H1 (cell line): ENCODE data around the gene ZBTB2. TPM values are rescaled to one million over a fixed set of nuclear protein-coding genes. Genes with fewer than 3 reads are reported as not detected.

Experiments
- CTCF ChIA-PET: fragments of 300-600 bp; sonication (Branson Sonifier 250); formaldehyde crosslinking; loops from one replicate; lab custom pipeline; 2021; ENCODE audit not compliant: partially characterized antibody; lab: Charles Lee
- POLR2A ChIA-PET: fragments of 300-600 bp; sonication (Branson Sonifier 250); formaldehyde crosslinking; loops from one replicate; lab custom pipeline; 2021; ENCODE audit warnings: inconsistent platforms; ENCODE audit not compliant: partially characterized antibody; lab: Charles Lee
- DNase-seq, 2 experiments: peaks; one replicate each; pipeline versions ENCODE4 v3.0.0 to v3.0.0-alpha.2; 2010 to 2022; ENCODE audit warnings: low spot score in 2 of 2, low read depth in 1 of 2, mixed read lengths in 1 of 2
- FAIRE-seq: peaks from 2 replicates; lab custom pipeline; 2011; peaks lifted over from hg19 to GRCh38; lab: Jason Lieb, UNC
- H2AFZ ChIP-seq: 2 replicates; pipeline ENCODE4 v1.8.1; 2012; ENCODE audit warnings: low read length, inconsistent platforms
- H2AK5ac ChIP-seq: 2 replicates; pipeline ENCODE4 v1.6.1; 2013; ENCODE audit warnings: low read depth, low read length
- H2BK120ac ChIP-seq: replicated peaks from 2 replicates; pipeline ENCODE3; 2013; ENCODE audit warnings: low read depth, low read length, inconsistent platforms
- H2BK12ac ChIP-seq: 2 replicates; pipeline ENCODE4 v1.6.1; 2013; ENCODE audit warnings: low read depth, low read length
- H2BK15ac ChIP-seq: 2 replicates; pipeline ENCODE4 v1.6.1; 2013; ENCODE audit warnings: low read length
- H2BK20ac ChIP-seq: 2 replicates; pipeline ENCODE4 v1.6.1; 2013; ENCODE audit warnings: low read length
- H2BK5ac ChIP-seq: 2 replicates; pipeline ENCODE4 v1.6.1; 2013; ENCODE audit warnings: low read depth, low read length
- H3K14ac ChIP-seq: 2 replicates; pipeline ENCODE4 v1.6.1; 2013; ENCODE audit warnings: inconsistent platforms; ENCODE audit not compliant: insufficient read length
- H3K18ac ChIP-seq: 2 replicates; pipeline ENCODE4 v1.6.1; 2013; ENCODE audit warnings: low read length; ENCODE audit errors: extremely low read depth
- H3K23ac ChIP-seq: 2 replicates; pipeline ENCODE4 v1.6.1; 2013; ENCODE audit warnings: inconsistent platforms; ENCODE audit not compliant: insufficient read length
- H3K23me2 ChIP-seq: 2 replicates; pipeline ENCODE4 v1.6.1; 2013; ENCODE audit warnings: low read depth, low read length
- H3K27ac ChIP-seq: 2 replicates; pipeline ENCODE4 v1.6.1; 2011; ENCODE audit warnings: low read depth, low read length, inconsistent platforms
- H3K27me3 ChIP-seq, 4 experiments: replicated peaks in 1 of 4; 1 replicate in 1 of 4; 2 replicates in 3 of 4; pipeline versions ENCODE4 v1.6.1 to v1.8.1; 2011 to 2013; ENCODE audit warnings: low read length in 3 of 4, mild to moderate bottlenecking in 3 of 4, inconsistent platforms in 2 of 4, mixed read lengths in 2 of 4, moderate library complexity in 1 of 4; ENCODE audit not compliant: control insufficient read depth in 3 of 4, insufficient read depth in 3 of 4; ENCODE audit errors: extremely low read depth in 1 of 4
- H3K36me3 ChIP-seq, 4 experiments: 2 replicates each; pipeline versions ENCODE4 v1.6.1 to v1.8.1; 2011 to 2013; ENCODE audit warnings: mild to moderate bottlenecking in 4 of 4, low read length in 3 of 4, moderate library complexity in 2 of 4, control low read depth in 1 of 4, inconsistent platforms in 1 of 4; ENCODE audit not compliant: insufficient read depth in 4 of 4, control insufficient read depth in 2 of 4
- H3K4ac ChIP-seq: replicated peaks from 2 replicates; pipeline ENCODE3; 2013; ENCODE audit warnings: low read length, low read depth, mixed read lengths, inconsistent platforms; ENCODE audit not compliant: insufficient read length
- H3K4me1 ChIP-seq, 4 experiments: replicated peaks in 1 of 4; 1 replicate in 1 of 4; 2 replicates in 3 of 4; pipeline versions ENCODE4 v1.6.1 to v1.8.1; 2011 to 2013; ENCODE audit warnings: low read length in 3 of 4, inconsistent platforms in 2 of 4, mixed read lengths in 1 of 4; ENCODE audit not compliant: insufficient read depth in 4 of 4, control insufficient read depth in 3 of 4
- H3K4me2 ChIP-seq, 2 experiments: 2 replicates each; pipeline versions ENCODE4 v1.6.1 to v1.8.1; 2011 to 2013; ENCODE audit warnings: low read depth in 2 of 2, low read length in 2 of 2, control low read depth in 1 of 2, inconsistent platforms in 1 of 2, mild to moderate bottlenecking in 1 of 2; ENCODE audit not compliant: insufficient read depth in 1 of 2
- H3K4me3 ChIP-seq, 4 experiments: fragments of 200-600, 300-600 bp in 1 of 4; sonication (generic), shearing (Covaris generic), sonication (Bioruptor Twin) in 1 of 4; 2 replicates each; pipeline versions ENCODE4 v1.5.1 to v1.8.1; 2011 to 2016; ENCODE audit warnings: low read length in 4 of 4, low read depth in 3 of 4, control low read depth in 2 of 4, inconsistent platforms in 2 of 4, mild to moderate bottlenecking in 2 of 4, mixed read lengths in 1 of 4, moderate library complexity in 1 of 4; ENCODE audit not compliant: insufficient read depth in 2 of 4; ENCODE audit errors: extremely low read depth in 1 of 4
- H3K56ac ChIP-seq: replicated peaks from 2 replicates; pipeline ENCODE3; 2013; ENCODE audit warnings: low read depth, mild to moderate bottlenecking, mixed read lengths, low read length, inconsistent platforms; ENCODE audit not compliant: insufficient read length
- H3K79me1 ChIP-seq: 2 replicates; pipeline ENCODE4 v1.6.1; 2013; ENCODE audit warnings: low read depth, low read length, control low read depth
- H3K79me2 ChIP-seq, 2 experiments: 2 replicates each; pipeline versions ENCODE4 v1.6.1 to v1.8.1; 2012 to 2013; ENCODE audit warnings: low read length in 2 of 2, mild to moderate bottlenecking in 2 of 2, inconsistent platforms in 1 of 2; ENCODE audit not compliant: insufficient read depth in 2 of 2, control insufficient read depth in 1 of 2
- H3K9ac ChIP-seq, 4 experiments: replicated peaks in 1 of 4; 1 replicate in 1 of 4; 2 replicates in 3 of 4; pipeline versions ENCODE4 v1.6.1 to v1.8.1; 2011 to 2013; ENCODE audit warnings: low read depth in 3 of 4, low read length in 3 of 4, control low read depth in 2 of 4, mild to moderate bottlenecking in 2 of 4, moderate library complexity in 2 of 4, inconsistent platforms in 1 of 4; ENCODE audit errors: extremely low read depth in 1 of 4
- H3K9me3 ChIP-seq, 2 experiments: 2 replicates each; pipeline versions ENCODE4 v1.6.1 to v1.8.1; 2012 to 2013; ENCODE audit warnings: mild to moderate bottlenecking in 2 of 2, moderate library complexity in 2 of 2, control low read depth in 1 of 2, inconsistent platforms in 1 of 2, low read depth in 1 of 2, low read length in 1 of 2, mixed read lengths in 1 of 2; ENCODE audit not compliant: insufficient read depth in 2 of 2
- H4K20me1 ChIP-seq, 2 experiments: replicated peaks in 1 of 2; 2 replicates each; pipeline versions ENCODE3 to v1.8.1; 2011 to 2013; ENCODE audit warnings: inconsistent platforms in 2 of 2, low read length in 2 of 2, mild to moderate bottlenecking in 1 of 2; ENCODE audit not compliant: insufficient read depth in 2 of 2, control insufficient read depth in 1 of 2
- H4K5ac ChIP-seq: 2 replicates; pipeline ENCODE4 v1.6.1; 2013; ENCODE audit warnings: low read length, low read depth, mixed read lengths, inconsistent platforms; ENCODE audit not compliant: insufficient read length
- H4K8ac ChIP-seq: 2 replicates; pipeline ENCODE4 v1.8.0; 2013; ENCODE audit warnings: mild to moderate bottlenecking, moderate library complexity, low read length, inconsistent platforms; ENCODE audit not compliant: insufficient read depth; ENCODE audit errors: extremely low read depth
- H4K91ac ChIP-seq: replicated peaks from 2 replicates; pipeline ENCODE3; 2013; ENCODE audit warnings: low read length, mixed read lengths, inconsistent platforms; ENCODE audit not compliant: insufficient read length
- CREB1 ChIP-seq: IDR thresholded peaks from 2 replicates; pipeline ENCODE4 v1.6.1; 2012; ENCODE audit warnings: inconsistent platforms
- HDAC2 ChIP-seq, 2 experiments: fragments of 300-600 bp in 1 of 2; sonication (generic) in 1 of 2; IDR thresholded peaks; 2 replicates each; pipeline ENCODE4 v1.6.1; 2011 to 2012; ENCODE audit warnings: low read depth in 2 of 2, low read length in 2 of 2, mild to moderate bottlenecking in 2 of 2, moderate library complexity in 2 of 2, borderline replicate concordance in 1 of 2, inconsistent platforms in 1 of 2
- POLR2A ChIP-seq, 2 experiments: IDR thresholded peaks; 1 replicate in 1 of 2; 2 replicates in 1 of 2; pipeline ENCODE4 v1.6.1; 2011; ENCODE audit warnings: low read depth in 2 of 2, low read length in 2 of 2, mild to moderate bottlenecking in 2 of 2; ENCODE audit errors: control extremely low read depth in 1 of 2
- RNF2 ChIP-seq: fragments of 200-900, 300-1000 bp; sonication (generic); IDR thresholded peaks from 2 replicates; pipeline ENCODE4 v1.7.1; 2016; ENCODE audit warnings: borderline replicate concordance, low read depth, mild to moderate bottlenecking, antibody characterized with exemption, low read length; ENCODE audit not compliant: poor library complexity, severe bottlenecking; ENCODE audit errors: missing control alignments
- SIN3A ChIP-seq, 2 experiments: IDR thresholded peaks in 1 of 2; conservative IDR thresholded peaks in 1 of 2; 2 replicates each; pipeline ENCODE4 v1.6.1; 2011 to 2012; ENCODE audit warnings: low read length in 2 of 2, improper control_type of control experiment in 1 of 2, low read depth in 1 of 2, mild to moderate bottlenecking in 1 of 2
- SIX5 ChIP-seq: IDR thresholded peaks from 2 replicates; pipeline ENCODE4 v1.6.1; 2011; ENCODE audit warnings: mild to moderate bottlenecking, low read depth, low read length
- SP2 ChIP-seq: IDR thresholded peaks from 2 replicates; pipeline ENCODE4 v1.6.1; 2012; ENCODE audit warnings: mild to moderate bottlenecking, low read length, inconsistent platforms
- SUZ12 ChIP-seq: fragments of 200-600 bp; sonication (generic); IDR thresholded peaks from 2 replicates; pipeline ENCODE4 v1.6.1; 2012; ENCODE audit warnings: mild to moderate bottlenecking, inconsistent platforms, low read length, moderate library complexity, mixed read lengths
- TBP ChIP-seq: IDR thresholded peaks from 2 replicates; pipeline ENCODE4 v1.6.1; 2011; ENCODE audit warnings: low read depth, low read length, improper control_type of control experiment
- whole genome bisulfite sequencing, 2 experiments: shearing (Covaris generic) in 1 of 2; methylation state at CpG; one replicate each; pipeline versions ENCODE4 v1.1.6 to v1.1.7; 2013 to 2015; ENCODE audit warnings: low lambda C conversion rate in 2 of 2, mixed read lengths in 2 of 2, inconsistent platforms in 1 of 2, low coverage in 1 of 2, missing lambda C conversion rate in 1 of 2; ENCODE audit not compliant: insufficient replicate concordance in 2 of 2, insufficient coverage in 1 of 2, insufficient read length in 1 of 2; ENCODE audit errors: extremely low coverage in 1 of 2, missing lambda C conversion rate in 1 of 2; 5-methylcytosine and 5-hydroxymethylcytosine counted together
- polyA plus RNA-seq, 7 experiments: library from polyadenylated mRNA; depleted of rRNA in 3 of 7; stranded (reverse) in 5 of 7; unstranded in 2 of 7; fragments of >200 nt in 5 of 7; fragments of 200-250 nt in 2 of 7; gene quantifications; 1 replicate in 5 of 7; 2 replicates in 1 of 7; 4 replicates in 1 of 7; pipeline versions ENCODE4 v1.2.1 to v1.2.3, GENCODE V29; 2011 to 2013; ENCODE audit warnings: missing spikeins in 2 of 7, mixed read lengths in 2 of 7
- total RNA-seq: library from RNA; stranded (reverse); fragmentation: NEBNext Ultra II Directional; extraction: Animal tissue kit (Norgen Biotek cat#: 25700); gene quantifications from 2 replicates; pipeline ENCODE4 v1.2.1, GENCODE V29; 2021

Gene ZBTB2
- total and polyA plus RNA-seq, 2 of the 8 experiments (the other 6 are each of a cell fraction or from before 2014, with no cell fraction given): 16.1 to 23.7 TPM

DNA sequence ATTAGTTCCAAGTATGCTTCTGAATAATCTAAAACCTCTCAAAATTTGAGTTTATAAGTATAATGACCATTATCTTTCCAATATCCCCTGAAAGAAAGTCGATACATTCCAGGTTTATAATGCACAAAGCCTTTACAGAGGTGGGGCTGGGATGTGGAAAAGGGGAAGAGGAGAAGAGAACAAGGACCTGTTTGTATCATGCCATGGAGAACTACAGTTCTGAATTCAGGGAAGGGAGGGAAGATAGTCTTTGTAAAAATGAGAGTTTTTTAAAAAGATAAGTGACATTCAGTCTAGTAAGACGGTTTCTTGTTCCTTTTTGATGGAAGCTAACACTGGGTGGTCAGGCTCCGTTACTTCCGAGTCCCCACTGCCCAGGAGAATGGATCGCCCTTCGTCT is 26.1 kb downstream of the ZBTB2 start:
- H4K91ac ChIP-seq: no peak overlapping the region
- no peaks in the 10 kb centered on the region for H3K79me2 ChIP-seq
- H2BK120ac ChIP-seq: no peak overlapping the region
- H3K27me3 ChIP-seq: no peaks in the 10 kb centered on the region
- POLR2A ChIA-PET: interaction anchor here (1.6 kb wide), 1 partner anchor 10 kb away, joined by 3 read pairs; no protein-coding TSS in a partner anchor
- H2BK15ac ChIP-seq: no peak overlapping the region
- H4K8ac ChIP-seq: no peak overlapping the region
- H3K4ac ChIP-seq: no peak overlapping the region
- H2BK5ac ChIP-seq: no peak overlapping the region
- H3K79me1 ChIP-seq: no peaks in the 10 kb centered on the region; the same call in 1 of the 2 replicates
- no peak overlapping the region for H2AK5ac ChIP-seq
- H3K4me3 ChIP-seq: no peak overlapping the region
- DNase-seq: no peak
- H4K20me1 ChIP-seq: peaks cover 0 to 3% of the 10 kb centered on the region in 2 experiments
- H3K9ac ChIP-seq: no peak overlapping the region
- H3K23me2 ChIP-seq: no peaks in the 10 kb centered on the region
- H2AFZ ChIP-seq: no peak overlapping the region
- no peak overlapping the region for H3K56ac ChIP-seq
- no peak overlapping the region for H3K4me2 ChIP-seq
- no peak overlapping the region for H3K14ac ChIP-seq
- H3K4me1 ChIP-seq: no peaks in the 10 kb centered on the region
- CTCF ChIA-PET: interaction anchor here (0.6 to 1.3 kb wide), 3 partner anchors 17 to 351 kb away, joined by 3 read pairs; no protein-coding TSS in a partner anchor
- no peak overlapping the region for H4K5ac ChIP-seq
- no peak overlapping the region for H2BK12ac ChIP-seq
- no peak for TF ChIP-seq SP2
- TF ChIP-seq TBP: no peak
- no peak for TF ChIP-seq HDAC2 (IDR thresholded peaks at IDR 0.05; ENCODE audit: borderline replicate concordance in 1 of 2, low read depth in 2 of 2, low read length in 2 of 2)
- TF ChIP-seq POLR2A (IDR thresholded peaks at IDR 0.05; ENCODE audit: control extremely low read depth in 1 of 2, low read depth in 2 of 2, low read length in 2 of 2): no peak
- TF ChIP-seq SUZ12: no peak
- no peak for TF ChIP-seq SIN3A (conservative IDR thresholded peaks at IDR 0.05 in 1 of 2, IDR thresholded peaks at IDR 0.05 in 1 of 2; ENCODE audit: low read depth in 1 of 2, low read length in 2 of 2)
- TF ChIP-seq CREB1: no peak
- no peak for TF ChIP-seq RNF2
- TF ChIP-seq SIX5: no peak
- TF ChIP-seq, all 59 proteins: peak for 0
- H3K36me3 ChIP-seq: peaks cover 11 to 22% (median 13%) of the 10 kb centered on the region in 4 experiments; a peak in 7 of 8 replicates
- no peak overlapping the region for H3K18ac ChIP-seq
- H2BK20ac ChIP-seq: no peak overlapping the region
- FAIRE-seq: no peak
- H3K9me3 ChIP-seq: no peaks in the 10 kb centered on the region
- no peak overlapping the region for H3K23ac ChIP-seq
- WGBS, 2 experiments: 90% methylated on average over 6 of the region's 6 CpGs; no CpG with 5 or more reads in 1 of the 2 experiments
- H3K27ac ChIP-seq: no peak overlapping the region
